HEK293 (cell line): ENCODE measurements around the gene FCMR.
A peak's percentile ranks its signal among the peaks of the same experiment; 100 is the strongest.

Experiments
- AEBP2 ChIP-seq: fragments of 450-650 bp; formaldehyde crosslinking; IDR thresholded peaks from 2 replicates; pipeline ENCODE4 v1.5.1; 2016; ENCODE audit warnings: missing biosample characterization, missing genetic modification characterization, borderline replicate concordance
- TRIM28 ChIP-seq: IDR thresholded peaks from 2 replicates; pipeline ENCODE4 v1.6.1; 2011; ENCODE audit warnings: low read length, control low read depth, borderline replicate concordance
- ZBTB49 ChIP-seq: fragments of 450-650 bp; formaldehyde crosslinking; IDR thresholded peaks from 2 replicates; pipeline ENCODE4 v1.5.1; 2016; ENCODE audit warnings: missing biosample characterization, missing genetic modification characterization, low read depth
- ZEB2 ChIP-seq: fragments of 450-650 bp; formaldehyde crosslinking; IDR thresholded peaks from 2 replicates; pipeline ENCODE4 v1.5.1; 2016; ENCODE audit warnings: missing biosample characterization, missing genetic modification characterization
- ZIC2 ChIP-seq: fragments of 450-650 bp; formaldehyde crosslinking; IDR thresholded peaks from 2 replicates; pipeline ENCODE4 v1.5.1; 2016; ENCODE audit warnings: missing biosample characterization, missing genetic modification characterization
- ZNF114 ChIP-seq: fragments of 450-650 bp; formaldehyde crosslinking; IDR thresholded peaks from 2 replicates; pipeline ENCODE4 v1.5.0; 2017; ENCODE audit warnings: missing biosample characterization, missing genetic modification characterization
- ZNF350 ChIP-seq: fragments of 450-650 bp; formaldehyde crosslinking; IDR thresholded peaks from 2 replicates; pipeline ENCODE4 v1.5.0; 2017; ENCODE audit warnings: missing biosample characterization, mild to moderate bottlenecking, missing genetic modification characterization
- ZNF398 ChIP-seq: fragments of 450-650 bp; formaldehyde crosslinking; IDR thresholded peaks from 2 replicates; pipeline ENCODE4 v1.5.1; 2017; ENCODE audit warnings: missing biosample characterization, missing genetic modification characterization
- ZNF404 ChIP-seq: fragments of 450-650 bp; formaldehyde crosslinking; IDR thresholded peaks from 2 replicates; pipeline ENCODE4 v1.5.1; 2017; ENCODE audit warnings: missing biosample characterization, missing genetic modification characterization
- ZNF48 ChIP-seq: fragments of 450-650 bp; formaldehyde crosslinking; IDR thresholded peaks from 2 replicates; pipeline ENCODE4 v1.5.1; 2016; ENCODE audit warnings: missing biosample characterization, missing genetic modification characterization
- ZNF548 ChIP-seq: fragments of 450-650 bp; formaldehyde crosslinking; IDR thresholded peaks from 2 replicates; pipeline ENCODE4 v1.5.1; 2016; ENCODE audit warnings: missing biosample characterization, missing genetic modification characterization
- ZNF555 ChIP-seq: fragments of 450-650 bp; formaldehyde crosslinking; conservative IDR thresholded peaks from 2 replicates; pipeline ENCODE4 v1.5.1; 2017; ENCODE audit warnings: missing biosample characterization, mild to moderate bottlenecking, missing genetic modification characterization, inconsistent platforms
- ZNF645 ChIP-seq: fragments of 450-650 bp; formaldehyde crosslinking; IDR thresholded peaks from 2 replicates; pipeline ENCODE4; 2016; ENCODE audit warnings: missing biosample characterization, missing genetic modification characterization
- ZNF785 ChIP-seq: fragments of 450-650 bp; formaldehyde crosslinking; IDR thresholded peaks from 2 replicates; pipeline ENCODE4 v1.5.1; 2016; ENCODE audit warnings: missing biosample characterization, missing genetic modification characterization
- ZXDB ChIP-seq: fragments of 450-650 bp; formaldehyde crosslinking; IDR thresholded peaks from 2 replicates; pipeline ENCODE4 v1.5.1; 2016; ENCODE audit warnings: missing biosample characterization, missing genetic modification characterization
- TF ChIP-seq, protein P1 (sequence below): fragments of 450-650 bp; formaldehyde crosslinking; IDR thresholded peaks from 2 replicates; pipeline ENCODE4 v1.5.1; 2016; ENCODE audit warnings: missing biosample characterization, missing genetic modification characterization
- TF ChIP-seq, protein P2 (sequence below): fragments of 450-650 bp; formaldehyde crosslinking; IDR thresholded peaks from 2 replicates; pipeline ENCODE4 v1.5.1; 2016; ENCODE audit warnings: missing biosample characterization, missing genetic modification characterization
- TF ChIP-seq, protein P3 (sequence below): fragments of 450-650 bp; formaldehyde crosslinking; IDR thresholded peaks from 2 replicates; pipeline ENCODE4 v1.5.1; 2016; ENCODE audit warnings: missing biosample characterization, missing genetic modification characterization

Gene FCMR

GRCh38 chr1:206909161-206909882 is 12.4 kb downstream of the FCMR start (continued):
- TF ChIP-seq ZBTB49 (tag by site-specific recombination): no peak
- peak; percentile 54 for TF ChIP-seq ZXDB (tag by site-specific recombination)
- no peak for TF ChIP-seq ZNF555 (tag by site-specific recombination)
- peak; percentile 82 for TF ChIP-seq ZEB2 (tag by site-specific recombination)
- no peak for TF ChIP-seq ZNF48
- peak; percentile 73 for TF ChIP-seq ZNF398
- no peak for TF ChIP-seq TRIM28
- TF ChIP-seq, protein P1, sequence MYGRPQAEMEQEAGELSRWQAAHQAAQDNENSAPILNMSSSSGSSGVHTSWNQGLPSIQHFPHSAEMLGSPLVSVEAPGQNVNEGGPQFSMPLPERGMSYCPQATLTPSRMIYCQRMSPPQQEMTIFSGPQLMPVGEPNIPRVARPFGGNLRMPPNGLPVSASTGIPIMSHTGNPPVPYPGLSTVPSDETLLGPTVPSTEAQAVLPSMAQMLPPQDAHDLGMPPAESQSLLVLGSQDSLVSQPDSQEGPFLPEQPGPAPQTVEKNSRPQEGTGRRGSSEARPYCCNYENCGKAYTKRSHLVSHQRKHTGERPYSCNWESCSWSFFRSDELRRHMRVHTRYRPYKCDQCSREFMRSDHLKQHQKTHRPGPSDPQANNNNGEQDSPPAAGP (tag by site-specific recombination): peak; percentile 72
- peak; percentile 100 for TF ChIP-seq ZIC2 (tag by site-specific recombination)
- TF ChIP-seq, protein P2, sequence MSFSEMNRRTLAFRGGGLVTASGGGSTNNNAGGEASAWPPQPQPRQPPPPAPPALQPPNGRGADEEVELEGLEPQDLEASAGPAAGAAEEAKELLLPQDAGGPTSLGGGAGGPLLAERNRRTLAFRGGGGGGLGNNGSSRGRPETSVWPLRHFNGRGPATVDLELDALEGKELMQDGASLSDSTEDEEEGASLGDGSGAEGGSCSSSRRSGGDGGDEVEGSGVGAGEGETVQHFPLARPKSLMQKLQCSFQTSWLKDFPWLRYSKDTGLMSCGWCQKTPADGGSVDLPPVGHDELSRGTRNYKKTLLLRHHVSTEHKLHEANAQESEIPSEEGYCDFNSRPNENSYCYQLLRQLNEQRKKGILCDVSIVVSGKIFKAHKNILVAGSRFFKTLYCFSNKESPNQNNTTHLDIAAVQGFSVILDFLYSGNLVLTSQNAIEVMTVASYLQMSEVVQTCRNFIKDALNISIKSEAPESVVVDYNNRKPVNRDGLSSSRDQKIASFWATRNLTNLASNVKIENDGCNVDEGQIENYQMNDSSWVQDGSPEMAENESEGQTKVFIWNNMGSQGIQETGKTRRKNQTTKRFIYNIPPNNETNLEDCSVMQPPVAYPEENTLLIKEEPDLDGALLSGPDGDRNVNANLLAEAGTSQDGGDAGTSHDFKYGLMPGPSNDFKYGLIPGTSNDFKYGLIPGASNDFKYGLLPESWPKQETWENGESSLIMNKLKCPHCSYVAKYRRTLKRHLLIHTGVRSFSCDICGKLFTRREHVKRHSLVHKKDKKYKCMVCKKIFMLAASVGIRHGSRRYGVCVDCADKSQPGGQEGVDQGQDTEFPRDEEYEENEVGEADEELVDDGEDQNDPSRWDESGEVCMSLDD: peak; percentile 55; the same call in 1 of the 2 replicates
- TF ChIP-seq, protein P3, sequence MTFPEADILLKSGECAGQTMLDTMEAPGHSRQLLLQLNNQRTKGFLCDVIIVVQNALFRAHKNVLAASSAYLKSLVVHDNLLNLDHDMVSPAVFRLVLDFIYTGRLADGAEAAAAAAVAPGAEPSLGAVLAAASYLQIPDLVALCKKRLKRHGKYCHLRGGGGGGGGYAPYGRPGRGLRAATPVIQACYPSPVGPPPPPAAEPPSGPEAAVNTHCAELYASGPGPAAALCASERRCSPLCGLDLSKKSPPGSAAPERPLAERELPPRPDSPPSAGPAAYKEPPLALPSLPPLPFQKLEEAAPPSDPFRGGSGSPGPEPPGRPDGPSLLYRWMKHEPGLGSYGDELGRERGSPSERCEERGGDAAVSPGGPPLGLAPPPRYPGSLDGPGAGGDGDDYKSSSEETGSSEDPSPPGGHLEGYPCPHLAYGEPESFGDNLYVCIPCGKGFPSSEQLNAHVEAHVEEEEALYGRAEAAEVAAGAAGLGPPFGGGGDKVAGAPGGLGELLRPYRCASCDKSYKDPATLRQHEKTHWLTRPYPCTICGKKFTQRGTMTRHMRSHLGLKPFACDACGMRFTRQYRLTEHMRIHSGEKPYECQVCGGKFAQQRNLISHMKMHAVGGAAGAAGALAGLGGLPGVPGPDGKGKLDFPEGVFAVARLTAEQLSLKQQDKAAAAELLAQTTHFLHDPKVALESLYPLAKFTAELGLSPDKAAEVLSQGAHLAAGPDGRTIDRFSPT (tag by site-specific recombination): 0 out of 2 replicates have a peak, but pooled peaks have one; percentile 41
- no peak for TF ChIP-seq ZNF404 (tag by site-specific recombination)
- TF ChIP-seq ZNF785 (tag by site-specific recombination): no peak
- TF ChIP-seq ZNF645 (tag by site-specific recombination): no peak
- TF ChIP-seq AEBP2 (tag by site-specific recombination): no peak
- no peak for TF ChIP-seq ZNF114 (tag by site-specific recombination)
- TF ChIP-seq ZNF350 (tag by site-specific recombination): no peak
- no peak for TF ChIP-seq ZNF548 (tag by site-specific recombination)
